Osteocyte (in vitro differentiated cells): ENCODE data around the gene SAMHD1. TPM values are rescaled to one million over a fixed set of nuclear protein-coding genes. Genes with fewer than 3 reads are reported as not detected.

Experiments
- DNase-seq: peaks from one replicate; pipeline ENCODE4 v3.0.0; 2021; ENCODE audit warnings: mixed read lengths; ENCODE audit not compliant: unreplicated experiment; ENCODE audit errors: extremely low spot score
- H3K27ac Mint-ChIP-seq: one replicate; pipeline ENCODE4 v1.8.0; 2021; ENCODE audit warnings: mild to moderate bottlenecking, mixed read lengths; ENCODE audit not compliant: unreplicated experiment
- H3K27me3 Mint-ChIP-seq: one replicate; pipeline ENCODE4 v1.8.0; 2021; ENCODE audit warnings: mixed read lengths; ENCODE audit not compliant: unreplicated experiment
- H3K36me3 Mint-ChIP-seq: one replicate; pipeline ENCODE4 v1.8.0; 2021; ENCODE audit warnings: mixed read lengths; ENCODE audit not compliant: unreplicated experiment
- H3K4me1 Mint-ChIP-seq: one replicate; pipeline ENCODE4 v1.8.0; 2021; ENCODE audit warnings: mixed read lengths; ENCODE audit not compliant: unreplicated experiment
- H3K4me3 Mint-ChIP-seq: one replicate; pipeline ENCODE4 v1.8.0; 2021; ENCODE audit warnings: mild to moderate bottlenecking, moderate library complexity, mixed read lengths; ENCODE audit not compliant: unreplicated experiment
- H3K9me3 Mint-ChIP-seq: one replicate; pipeline ENCODE4 v1.8.0; 2021; ENCODE audit warnings: mixed read lengths; ENCODE audit not compliant: unreplicated experiment
- CTCF ChIP-seq: fragments of 200-600 bp; sonication (generic); IDR thresholded peaks from 2 replicates; pipeline ENCODE4 v1.5.0; 2021; ENCODE audit warnings: antibody characterized with exemption, mild to moderate bottlenecking, moderate library complexity
- total RNA-seq: library from RNA; stranded (reverse); gene quantifications from 2 replicates; pipeline ENCODE4 v1.2.1, GENCODE V29; 2021

SAMHD1 gene
- total RNA-seq, 1 donor from 2014 or later: 19.5 TPM

- Mint-ChIP-seq H3K4me3 (no peak overlapping the region), H3K27me3 (peaks cover 12% of the 10 kb centered on the region), H3K36me3 (no peaks in the 10 kb centered on the region), H3K4me1 (peaks cover 2% of the 10 kb centered on the region), H3K9me3 (no peaks in the 10 kb centered on the region), H3K27ac (no peak overlapping the region)
- no peak for DNase-seq
- no peak for TF ChIP-seq CTCF
These were observed 69.6 kb downstream of the SAMHD1 start for GRCh38 chr20:36881888-36882287.

GRCh38 chr20:36881331-36881730, 70.2 kb downstream of the SAMHD1 start:
- H3K36me3 Mint-ChIP-seq: no peaks in the 10 kb centered on the region
- no peak for DNase-seq
- no peak overlapping the region for H3K27ac Mint-ChIP-seq

GRCh38 chr20:36880741-36881250, 70.7 kb downstream of the SAMHD1 start:
- no peak for DNase-seq
- Mint-ChIP-seq H3K4me3 (no peak overlapping the region), H3K36me3 (no peaks in the 10 kb centered on the region), H3K9me3 (no peaks in the 10 kb centered on the region), H3K27me3 (peaks cover 12% of the 10 kb centered on the region), H3K27ac (no peak overlapping the region), H3K4me1 (no peaks in the 10 kb centered on the region)
- no peak for TF ChIP-seq CTCF

More at GRCh38 chr20:36881331-36881730, 70.2 kb downstream of the SAMHD1 start:
- no peak for TF ChIP-seq CTCF
- Mint-ChIP-seq H3K4me3 (no peak overlapping the region), H3K27me3 (peaks cover 12% of the 10 kb centered on the region), H3K4me1 (no peaks in the 10 kb centered on the region), H3K9me3 (no peaks in the 10 kb centered on the region)

- DNase-seq: no peak
- Mint-ChIP-seq H3K4me3 (no peak overlapping the region), H3K36me3 (no peaks in the 10 kb centered on the region), H3K27ac (no peak overlapping the region), H3K27me3 (peaks cover 12% of the 10 kb centered on the region), H3K4me1 (no peaks in the 10 kb centered on the region), H3K9me3 (no peaks in the 10 kb centered on the region)
- TF ChIP-seq CTCF: no peak
These were observed 72.6 kb downstream of the SAMHD1 start for GRCh38 chr20:36878941-36879340.

- H3K9me3 Mint-ChIP-seq: no peaks in the 10 kb centered on the region
- no peak overlapping the region for H3K27ac Mint-ChIP-seq
- peaks cover 8% of the 10 kb centered on the region for H3K27me3 Mint-ChIP-seq
- TF ChIP-seq CTCF: no peak
- no peak overlapping the region for H3K4me3 Mint-ChIP-seq
- H3K4me1 Mint-ChIP-seq: peaks cover 3% of the 10 kb centered on the region
- no peaks in the 10 kb centered on the region for H3K36me3 Mint-ChIP-seq
- no peak for DNase-seq
These were observed 75.1 kb downstream of the SAMHD1 start for GRCh38 chr20:36876473-36876833.
